ENCODE data around the gene WWC1.

- TF ChIP-seq POLR2AphosphoS5 (IDR thresholded peaks at IDR 0.05) = no peak
- no peak for TF ChIP-seq POLR2A (IDR thresholded peaks at IDR 0.05)
- no peak for TF ChIP-seq CTCF (IDR thresholded peaks at IDR 0.05)
Measured at GRCh38 chr5:168415971-168416370, 124.5 kb downstream of the WWC1 start.
